MM.1S (cell line): ENCODE results near the gene PXN.

Experiments used
- DNase-seq: peaks from one replicate; pipeline ENCODE4 v3.0.0-alpha.2; 2015
- H2AFZ ChIP-seq: fragments of 300-600 bp; sonication (generic); 2 replicates; pipeline ENCODE4 v1.6.0; 2016; ENCODE audit warnings: antibody characterized with exemption, low read length
- H3F3A ChIP-seq: fragments of 300-600 bp; sonication (generic); 2 replicates; pipeline ENCODE4 v1.6.1; 2016; ENCODE audit warnings: mild to moderate bottlenecking, antibody characterized with exemption, low read length, moderate library complexity, mixed read lengths; ENCODE audit not compliant: insufficient read depth
- H3K27ac ChIP-seq: fragments of 300-600 bp; sonication (generic); 2 replicates; pipeline ENCODE4 v1.5.1; 2016; ENCODE audit warnings: mild to moderate bottlenecking, low read length
- H3K27me3 ChIP-seq: fragments of 300-600 bp; sonication (generic); replicated peaks from 2 replicates; pipeline ENCODE4 v1.6.0; 2016; ENCODE audit warnings: low read length; ENCODE audit not compliant: insufficient read depth
- H3K36me3 ChIP-seq: fragments of 300-600 bp; sonication (generic); replicated peaks from 2 replicates; pipeline ENCODE4 v1.6.1; 2016; ENCODE audit warnings: mild to moderate bottlenecking, low read length, mixed read lengths; ENCODE audit not compliant: insufficient read depth
- H3K4me1 ChIP-seq: fragments of 300-600 bp; sonication (generic); 2 replicates; pipeline ENCODE4 v1.6.1; 2016; ENCODE audit warnings: low read length, mixed read lengths
- H3K4me2 ChIP-seq: fragments of 300-600 bp; sonication (generic); 2 replicates; pipeline ENCODE4 v1.6.0; 2016; ENCODE audit warnings: low read depth, low read length
- H3K4me3 ChIP-seq: fragments of 300-600 bp; sonication (generic); 2 replicates; pipeline ENCODE4 v1.5.1; 2016; ENCODE audit warnings: low read length, mixed read lengths
- H3K79me2 ChIP-seq: fragments of 300-600 bp; sonication (generic); 2 replicates; pipeline ENCODE4 v1.6.1; 2016; ENCODE audit warnings: mixed run types, low read length, mixed read lengths
- H3K9ac ChIP-seq: fragments of 300-600 bp; sonication (generic); 2 replicates; pipeline ENCODE4 v1.6.1; 2016; ENCODE audit warnings: low read length, mixed read lengths
- H3K9me2 ChIP-seq: fragments of 300-600 bp; sonication (generic); replicated peaks from 2 replicates; pipeline ENCODE4 v1.6.1; 2016; ENCODE audit warnings: mild to moderate bottlenecking, low read length, mixed read lengths; ENCODE audit not compliant: insufficient read depth
- H3K9me3 ChIP-seq: fragments of 300-600 bp; sonication (generic); replicated peaks from 2 replicates; pipeline ENCODE4 v1.6.1; 2016; ENCODE audit warnings: mild to moderate bottlenecking, low read length, mixed read lengths; ENCODE audit not compliant: insufficient read depth
- H4K20me1 ChIP-seq: fragments of 300-600 bp; sonication (generic); 2 replicates; pipeline ENCODE4 v1.6.1; 2016; ENCODE audit warnings: mild to moderate bottlenecking, low read length, moderate library complexity, mixed read lengths; ENCODE audit not compliant: insufficient read depth
- CTCF ChIP-seq: fragments of 300-600 bp; sonication (generic); IDR thresholded peaks from 2 replicates; pipeline ENCODE4 v1.5.1; 2016; ENCODE audit warnings: antibody characterized with exemption, low read length, mixed read lengths
- EZH2 ChIP-seq: fragments of 300-600 bp; sonication (generic); optimal IDR thresholded peaks from 2 replicates; pipeline ENCODE3; 2017; ENCODE audit warnings: low read depth, mild to moderate bottlenecking, antibody characterized with exemption, low read length, mixed read lengths
- EZH2phosphoT487 ChIP-seq: fragments of 300-600 bp; sonication (generic); IDR thresholded peaks from 2 replicates; pipeline ENCODE4 v1.6.1; 2018; ENCODE audit warnings: antibody characterized with exemption, low read length

PXN gene

GRCh38 chr12:120181991-120182631 is 83.4 kb downstream of the PXN start:
- H3F3A ChIP-seq, result no peaks in the 10 kb centered on the region
- H3K36me3 ChIP-seq, result no peaks in the 10 kb centered on the region
- no peaks in the 10 kb centered on the region for H3K27me3 ChIP-seq
- no peaks in the 10 kb centered on the region for H4K20me1 ChIP-seq
- no peak overlapping the region for H3K4me3 ChIP-seq
- H3K27ac ChIP-seq, result no peak overlapping the region
- H3K9me3 ChIP-seq, result no peaks in the 10 kb centered on the region
- H3K4me2 ChIP-seq, result no peak overlapping the region
- H3K79me2 ChIP-seq, result peaks cover 46% of the 10 kb centered on the region
- H3K4me1 ChIP-seq, result no peaks in the 10 kb centered on the region
- no peak overlapping the region for H3K9ac ChIP-seq
- DNase-seq, result no peak
- no peaks in the 10 kb centered on the region for H3K9me2 ChIP-seq
- TF ChIP-seq EZH2phosphoT487 (no peak), CTCF (no peak), EZH2 (no peak)
- no peak overlapping the region for H2AFZ ChIP-seq

GRCh38 chr12:120180975-120181374 is 84.6 kb downstream of the PXN start:
- Histone ChIP-seq H3K79me2 (peaks cover 37% of the 10 kb centered on the region), H3K4me1 (no peaks in the 10 kb centered on the region), H3K27ac (no peak overlapping the region), H3K4me2 (no peak overlapping the region), H3K4me3 (no peak overlapping the region), H3K9me2 (no peaks in the 10 kb centered on the region), H2AFZ (no peak overlapping the region), H3K9me3 (no peaks in the 10 kb centered on the region), H3K9ac (no peak overlapping the region), H3F3A (no peaks in the 10 kb centered on the region), H3K36me3 (no peaks in the 10 kb centered on the region), H3K27me3 (no peaks in the 10 kb centered on the region), H4K20me1 (no peaks in the 10 kb centered on the region)
- DNase-seq, result no peak
- TF ChIP-seq EZH2, result no peak
- TF ChIP-seq EZH2phosphoT487, result no peak
- TF ChIP-seq CTCF, result no peak

- no peaks in the 10 kb centered on the region for H3F3A ChIP-seq
- no peaks in the 10 kb centered on the region for H3K27me3 ChIP-seq
- no peak overlapping the region for H3K4me2 ChIP-seq
Observed at GRCh38 chr12:120175537-120175936, 90.0 kb downstream of the PXN start.

More at GRCh38 chr12:120175537-120175936, 90.0 kb downstream of the PXN start:
- no peak overlapping the region for H2AFZ ChIP-seq
- no peak for DNase-seq
- H3K4me3 ChIP-seq, result no peak overlapping the region
- no peaks in the 10 kb centered on the region for H3K9me2 ChIP-seq
- TF ChIP-seq EZH2 (no peak), EZH2phosphoT487 (no peak), CTCF (no peak)
- H3K9me3 ChIP-seq, result no peaks in the 10 kb centered on the region
- H3K79me2 ChIP-seq, result no peaks in the 10 kb centered on the region
- H3K36me3 ChIP-seq, result no peaks in the 10 kb centered on the region
- no peak overlapping the region for H3K9ac ChIP-seq
- H3K27ac ChIP-seq, result no peak overlapping the region
- H4K20me1 ChIP-seq, result no peaks in the 10 kb centered on the region
- H3K4me1 ChIP-seq, result no peaks in the 10 kb centered on the region
